ENCODE results near the gene TTC31.
"Not testable (repeated sequence)": the region's sequence is repeated elsewhere in the genome, so short reads cannot be mapped to it uniquely, and the experiment has no call there.

The TTC31 gene

DNA sequence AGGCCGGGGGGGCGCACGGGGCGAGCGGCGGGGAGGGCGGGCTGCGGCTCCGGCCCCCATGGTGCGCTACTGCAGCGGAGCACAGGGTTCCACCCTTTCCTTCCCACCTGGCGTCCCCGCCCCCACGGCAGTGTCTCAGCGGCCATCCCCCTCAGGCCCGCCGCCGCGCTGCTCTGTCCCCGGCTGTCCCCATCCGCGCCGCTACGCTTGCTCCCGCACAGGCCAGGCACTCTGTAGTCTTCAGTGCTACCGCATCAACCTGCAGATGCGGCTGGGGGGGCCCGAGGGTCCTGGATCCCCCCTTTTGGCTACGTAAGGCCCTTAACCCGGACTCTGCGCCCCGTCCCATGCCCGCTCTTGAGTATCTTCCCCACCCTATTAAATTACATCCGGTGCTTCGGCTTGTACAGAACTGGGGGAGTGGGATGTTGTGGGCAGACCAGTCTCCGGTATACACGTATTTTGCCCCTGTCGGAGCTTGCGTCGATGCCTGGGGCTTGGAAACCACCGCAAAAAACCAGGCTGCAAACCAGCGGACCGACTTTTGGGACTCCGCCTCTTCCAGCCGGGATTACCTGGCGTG is 25.2 kb upstream of the TTC31 start:
- peak; percentile 76 for DNase-seq (ENCODE audit: low read depth)

DNA sequence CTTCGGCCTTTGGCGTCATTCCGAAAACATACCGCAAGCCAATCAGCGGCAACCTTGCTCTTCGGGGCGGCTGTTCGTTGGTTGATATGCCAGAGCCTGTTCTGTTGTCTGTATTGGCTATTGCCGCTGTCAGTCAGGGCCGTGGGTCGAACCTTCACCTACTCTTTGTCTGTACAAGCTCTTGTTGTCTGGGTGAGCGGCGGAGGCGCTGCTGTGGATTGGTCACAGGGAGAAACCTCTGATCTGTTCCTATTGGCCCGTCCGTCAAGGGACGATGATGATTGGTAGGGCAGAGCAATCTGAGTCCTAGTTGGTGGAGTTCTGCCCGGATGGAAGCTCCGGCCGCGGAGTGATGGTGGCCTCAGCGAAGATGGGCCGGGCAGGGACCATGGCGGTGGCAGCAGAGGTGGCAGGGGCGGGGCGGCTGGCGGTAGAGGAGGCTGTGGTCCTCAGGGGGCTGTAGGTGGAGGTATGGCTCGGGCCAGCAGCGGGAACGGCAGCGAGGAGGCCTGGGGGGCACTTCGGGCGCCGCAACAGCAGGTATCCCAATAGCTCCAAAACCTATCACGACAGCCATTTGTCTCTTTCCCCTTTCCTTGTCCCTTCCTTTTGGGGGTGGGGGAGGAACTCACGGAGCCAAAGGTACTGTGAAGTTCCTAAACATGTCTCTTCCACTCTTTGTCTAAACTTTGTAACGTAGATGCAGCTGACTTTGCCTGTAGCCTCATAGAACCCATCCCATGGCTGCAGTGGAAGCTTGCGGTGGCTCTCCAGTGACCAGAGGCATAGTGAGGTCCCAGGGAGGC is 24.5 kb upstream of the TTC31 start, which contains the start of gene WBP1:
Gene WBP1 (plus strand): TSS at position 307 of the 806 bp plus-strand sequence. CDS start 165 bp downstream, at position 472.
- DNase-seq (ENCODE audit: low read depth): peak; percentile 98

DNA sequence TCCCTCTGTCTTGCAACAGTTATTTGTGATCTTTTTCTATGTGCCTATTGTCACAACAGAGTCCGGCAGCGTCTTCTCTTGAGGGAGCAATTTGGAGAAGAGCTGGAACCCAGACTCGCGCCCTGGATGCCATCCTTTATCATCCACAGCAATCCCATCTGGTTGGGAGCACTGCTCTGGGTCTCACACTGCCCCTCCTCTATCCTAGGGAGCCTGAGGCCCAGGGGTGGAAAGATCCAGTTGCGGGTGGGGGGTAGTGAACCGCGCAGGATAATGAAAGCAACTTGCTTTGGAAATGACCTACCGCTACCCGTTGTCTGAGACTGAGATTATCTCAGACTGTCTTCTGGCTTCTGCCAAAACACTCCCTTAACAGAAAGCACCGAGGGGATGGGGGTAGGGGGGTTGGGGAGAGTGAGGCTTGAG is 23.9 kb upstream of the TTC31 start:
- DNase-seq (ENCODE audit: low read depth): no peak

DNA sequence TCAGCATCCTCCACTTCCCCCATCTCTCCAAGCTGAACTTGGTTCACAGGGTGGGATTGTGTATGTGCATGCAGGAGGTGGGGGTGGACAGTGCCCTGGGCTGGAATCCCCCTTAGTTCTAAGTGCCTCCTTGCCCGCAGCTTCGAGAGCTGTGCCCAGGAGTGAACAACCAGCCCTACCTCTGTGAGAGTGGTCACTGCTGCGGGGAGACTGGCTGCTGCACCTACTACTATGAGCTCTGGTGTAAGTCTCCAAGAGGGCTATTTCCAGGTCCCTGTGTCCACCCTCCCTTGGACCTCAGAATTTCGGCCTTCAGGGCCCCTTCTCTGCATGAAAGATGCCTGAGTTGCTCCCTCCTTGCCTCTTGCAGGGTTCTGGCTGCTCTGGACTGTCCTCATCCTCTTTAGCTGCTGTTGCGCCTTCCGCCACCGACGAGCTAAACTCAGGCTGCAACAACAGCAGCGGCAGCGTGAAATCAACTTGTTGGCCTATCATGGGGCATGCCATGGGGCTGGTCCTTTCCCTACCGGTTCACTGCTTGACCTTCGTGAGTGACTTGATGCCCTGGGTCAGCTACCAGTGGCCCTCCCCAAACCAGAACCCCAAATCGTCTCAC is 23.3 kb upstream of the TTC31 start:
- not testable (repeated sequence) for DNase-seq (ENCODE audit: low read depth)

DNA sequence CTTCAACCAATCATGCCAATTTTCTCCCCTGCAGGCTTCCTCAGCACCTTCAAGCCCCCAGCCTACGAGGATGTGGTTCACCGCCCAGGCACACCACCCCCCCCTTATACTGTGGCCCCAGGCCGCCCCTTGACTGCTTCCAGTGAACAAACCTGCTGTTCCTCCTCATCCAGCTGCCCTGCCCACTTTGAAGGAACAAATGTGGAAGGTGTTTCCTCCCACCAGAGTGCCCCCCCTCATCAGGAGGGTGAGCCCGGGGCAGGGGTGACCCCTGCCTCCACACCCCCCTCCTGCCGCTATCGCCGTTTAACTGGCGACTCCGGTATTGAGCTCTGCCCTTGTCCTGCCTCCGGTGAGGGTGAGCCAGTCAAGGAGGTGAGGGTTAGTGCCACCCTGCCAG is 22.7 kb upstream of the TTC31 start:
- not testable (repeated sequence) for DNase-seq (ENCODE audit: low read depth)

DNA sequence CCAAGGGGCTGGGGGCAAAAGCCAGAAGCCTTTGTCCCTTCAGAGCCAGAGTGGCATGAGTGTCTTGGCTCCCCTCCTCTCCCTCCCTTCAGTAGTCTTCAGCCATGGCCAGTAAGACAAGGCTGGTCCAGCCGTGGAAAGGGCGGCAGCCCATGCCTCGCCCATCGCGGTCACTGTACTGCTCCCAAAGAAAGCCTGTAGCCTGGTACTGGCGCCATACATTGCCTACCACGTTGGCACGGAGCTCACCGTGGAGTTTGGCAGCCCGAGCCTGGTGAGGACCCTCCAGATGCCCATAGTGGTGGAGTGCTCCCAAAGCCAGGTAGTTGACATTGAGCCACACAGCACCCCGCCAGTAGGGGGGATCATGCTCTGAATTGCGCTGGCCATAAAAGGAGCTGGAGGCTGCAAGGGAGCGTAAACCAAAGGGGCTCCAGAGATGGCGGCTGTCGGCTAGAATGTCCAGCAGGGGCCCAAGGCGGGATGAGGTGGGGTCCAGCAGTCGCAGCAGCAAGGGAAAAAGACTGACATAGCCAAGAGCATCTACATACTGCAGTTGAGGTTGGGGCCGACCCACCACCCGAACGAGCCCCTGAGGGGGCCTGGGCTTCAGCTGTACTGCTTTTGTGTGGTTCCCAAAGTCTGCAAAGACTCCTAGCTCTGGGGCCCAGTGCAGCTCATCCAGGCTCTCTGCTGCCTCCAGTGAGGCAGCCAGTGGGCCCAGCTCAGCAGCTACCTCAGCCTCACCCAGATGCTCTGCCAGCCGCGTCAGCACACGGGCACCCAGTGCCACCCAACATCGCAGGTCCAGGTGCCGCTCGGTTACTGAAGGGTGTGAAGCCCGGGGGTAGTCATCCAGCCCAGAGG is 21.5 kb upstream of the TTC31 start:
- no peak for DNase-seq (ENCODE audit: low read depth)

DNA sequence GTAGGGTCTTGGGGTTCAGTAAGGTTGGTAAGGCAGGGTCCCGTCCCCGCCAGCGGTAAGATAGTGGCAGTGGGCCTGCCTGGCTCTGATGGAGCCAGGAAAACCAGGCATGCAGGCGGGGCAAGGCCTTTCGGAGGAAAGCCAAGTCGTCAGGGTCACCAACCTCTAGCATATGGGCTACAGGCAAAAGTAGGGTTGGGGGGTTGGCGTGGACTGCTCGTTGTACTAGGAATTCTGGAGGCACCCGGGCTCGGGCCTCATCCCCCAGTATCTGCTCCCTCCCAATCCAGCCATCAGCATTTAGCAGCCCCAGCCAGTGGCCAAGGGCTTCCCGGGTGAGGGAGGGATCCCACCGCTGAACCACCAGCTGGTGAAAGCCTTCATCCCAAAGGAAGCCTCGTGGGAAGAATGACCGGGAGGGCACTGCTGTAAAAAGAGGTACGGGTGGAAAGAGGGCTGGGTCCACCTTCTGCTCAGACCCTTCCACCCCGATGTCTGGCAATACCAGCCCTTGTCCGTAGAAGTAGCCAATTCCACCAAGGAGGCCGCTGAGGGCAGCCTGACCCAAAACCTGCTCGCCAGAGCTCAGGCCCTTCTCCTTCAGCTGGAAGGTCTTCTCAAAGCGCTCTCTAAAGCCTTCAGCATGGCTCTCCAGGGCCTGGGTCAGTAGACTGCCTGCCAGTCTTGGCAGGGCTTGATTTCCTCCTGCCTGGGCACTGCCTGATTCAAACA is 20.7 kb upstream of the TTC31 start:
- DNase-seq (ENCODE audit: low read depth): no peak

DNA sequence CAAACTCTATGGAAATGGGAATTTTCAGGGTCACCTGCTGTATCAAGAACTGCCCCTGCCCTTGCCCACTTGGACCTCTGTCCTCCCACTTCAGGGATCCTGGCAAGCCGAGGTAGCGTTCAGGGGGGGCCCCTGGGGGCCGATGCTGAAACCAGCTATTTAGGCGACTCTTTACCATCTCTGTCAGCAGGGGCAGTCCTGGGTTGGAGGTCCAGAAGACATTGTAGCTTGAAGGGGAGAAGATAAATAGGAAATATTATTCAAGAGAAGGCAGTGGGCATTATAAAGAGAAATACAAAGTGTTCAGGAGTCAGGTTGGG is 20.1 kb upstream of the TTC31 start:
- no peak for DNase-seq (ENCODE audit: low read depth)

DNA sequence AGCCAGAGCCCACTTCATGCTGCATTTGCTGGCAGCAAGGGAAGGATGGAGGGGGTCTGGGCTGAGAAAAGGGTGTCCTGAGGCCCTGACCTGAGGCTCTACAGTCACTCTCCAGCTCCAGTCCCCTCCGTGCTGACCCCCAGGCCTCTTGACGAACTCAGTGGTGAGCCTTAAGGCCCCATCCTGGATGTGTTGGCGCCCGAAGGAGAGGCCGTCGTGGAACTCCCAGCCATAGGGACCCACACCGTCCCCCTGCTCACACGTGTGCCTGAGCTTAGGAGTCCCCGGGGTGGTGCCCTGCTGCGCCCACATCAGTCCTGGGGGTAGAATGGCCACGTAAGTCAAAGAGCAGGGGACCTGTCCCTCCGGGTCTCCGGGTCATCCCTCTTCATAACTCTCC is 18.5 kb upstream of the TTC31 start:
- DNase-seq (ENCODE audit: low read depth): no peak

DNA sequence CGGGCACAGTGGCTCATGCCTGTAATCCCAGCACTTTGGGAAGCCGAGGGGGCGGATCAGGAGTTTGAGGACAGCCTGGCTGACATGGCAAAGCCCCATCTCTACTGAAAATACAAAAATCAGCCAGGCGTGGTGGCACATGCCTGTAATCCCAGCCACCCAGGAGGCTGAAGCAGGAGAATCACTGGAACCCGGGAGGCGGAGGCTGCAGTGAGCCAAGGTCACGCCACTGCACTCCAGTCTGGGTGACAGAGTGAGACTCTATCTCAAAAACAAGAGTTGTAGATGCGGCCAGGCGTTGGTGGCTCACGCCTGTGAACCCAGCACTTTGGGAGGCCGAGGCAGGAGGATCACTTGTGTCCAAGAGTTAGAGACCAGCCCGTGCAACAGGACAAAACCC is 12.1 kb upstream of the TTC31 start:
- DNase-seq (ENCODE audit: low read depth): not testable (repeated sequence)

DNA sequence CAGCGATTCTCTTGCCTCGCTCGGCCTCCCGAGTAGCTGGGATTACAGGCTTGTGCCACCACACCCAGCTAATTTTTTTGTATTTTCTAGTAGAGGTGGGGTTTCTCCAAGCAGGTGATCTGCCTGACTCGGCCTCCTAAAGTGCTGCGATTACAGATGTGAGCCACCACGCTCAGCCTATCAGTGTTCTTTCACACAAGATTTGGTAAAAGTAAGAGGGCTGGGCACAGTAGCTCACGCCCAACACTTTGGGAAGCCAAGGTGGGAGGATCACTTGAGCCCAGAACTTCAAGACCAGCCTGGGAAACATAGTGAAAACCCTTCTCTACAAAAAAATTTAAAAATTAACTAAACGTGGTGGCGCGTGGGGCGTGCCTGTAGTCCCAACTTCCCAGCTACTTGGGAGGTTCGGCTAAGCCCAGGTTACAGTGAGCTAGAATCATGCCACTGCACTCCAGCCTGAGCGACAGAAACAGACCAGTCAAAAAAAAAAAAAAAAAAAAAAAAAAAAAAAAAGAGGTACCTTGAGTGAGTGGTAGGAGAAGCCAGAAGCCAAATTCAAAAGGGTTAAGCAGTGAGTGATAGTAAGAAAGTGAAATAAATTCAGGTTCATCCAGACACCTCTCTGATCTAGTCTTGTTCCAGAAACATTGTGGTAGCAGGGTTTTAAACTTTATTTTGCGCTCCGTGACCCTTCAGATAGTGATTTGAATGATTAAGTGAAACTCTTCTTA is 11.4 kb upstream of the TTC31 start:
- no peak for DNase-seq (ENCODE audit: low read depth)

DNA sequence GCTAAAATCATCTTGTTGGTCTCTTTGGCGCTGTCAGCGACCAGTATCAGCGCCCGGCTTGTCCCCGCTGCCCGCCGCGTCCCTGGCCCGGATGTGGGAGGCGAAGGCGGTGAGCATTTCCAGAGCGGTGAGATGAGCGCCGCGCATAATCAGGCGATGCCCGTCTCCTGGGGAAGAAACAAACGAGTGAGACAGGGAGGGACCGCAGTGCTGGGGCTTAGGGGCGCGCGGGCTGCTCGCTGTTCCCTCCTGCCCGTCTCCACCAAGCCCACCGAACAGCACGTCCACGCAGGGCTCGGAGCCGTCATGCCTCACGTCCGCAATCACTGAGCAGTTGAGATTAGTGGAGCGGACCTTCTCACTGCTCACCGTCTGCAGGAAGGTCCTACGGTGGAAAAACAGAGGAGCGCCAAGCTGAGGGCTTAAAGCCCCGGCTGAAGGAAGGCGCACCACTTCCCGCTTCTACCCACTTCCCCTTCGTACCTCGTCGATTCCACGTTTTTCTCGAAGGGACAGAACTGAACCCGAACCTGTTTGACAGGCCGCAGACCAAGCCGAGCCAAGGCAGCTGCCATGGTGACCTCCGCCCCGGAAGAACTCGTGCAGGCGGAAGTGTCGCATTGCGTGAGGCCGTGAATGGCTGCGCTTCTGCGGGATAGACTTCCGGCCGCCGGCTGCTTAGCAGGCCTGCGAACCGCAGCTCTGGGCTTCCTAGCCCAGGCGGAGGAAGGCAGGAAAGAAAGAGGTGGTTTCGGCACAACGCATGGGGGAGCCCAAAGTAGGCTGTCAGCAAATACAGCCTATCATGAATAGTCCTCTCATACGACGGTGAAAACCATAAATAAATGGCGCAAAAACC is 10.6 kb upstream of the TTC31 start, which contains the start of gene MRPL53:
Gene MRPL53 (minus strand): TSS at position 595 of the 859 bp plus-strand sequence. CDS start 20 bp downstream, at position 575.
- peak; percentile 94 for DNase-seq (ENCODE audit: low read depth)

DNA sequence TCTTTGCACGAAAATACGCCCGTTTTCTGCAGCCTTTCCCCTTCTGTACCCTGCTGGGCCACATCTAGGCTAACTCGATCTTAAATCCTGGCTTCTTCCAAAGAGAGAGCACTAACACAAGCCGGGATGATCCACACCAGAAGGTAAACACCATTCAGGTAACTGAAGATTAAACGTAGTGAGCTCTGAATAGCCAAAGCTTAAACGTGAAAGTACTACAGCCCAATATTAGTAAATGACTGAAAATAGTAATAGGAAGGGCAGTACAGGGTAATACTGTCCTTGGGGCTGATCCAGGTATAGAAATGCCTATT is 10.0 kb upstream of the TTC31 start:
- DNase-seq (ENCODE audit: low read depth): no peak

DNA sequence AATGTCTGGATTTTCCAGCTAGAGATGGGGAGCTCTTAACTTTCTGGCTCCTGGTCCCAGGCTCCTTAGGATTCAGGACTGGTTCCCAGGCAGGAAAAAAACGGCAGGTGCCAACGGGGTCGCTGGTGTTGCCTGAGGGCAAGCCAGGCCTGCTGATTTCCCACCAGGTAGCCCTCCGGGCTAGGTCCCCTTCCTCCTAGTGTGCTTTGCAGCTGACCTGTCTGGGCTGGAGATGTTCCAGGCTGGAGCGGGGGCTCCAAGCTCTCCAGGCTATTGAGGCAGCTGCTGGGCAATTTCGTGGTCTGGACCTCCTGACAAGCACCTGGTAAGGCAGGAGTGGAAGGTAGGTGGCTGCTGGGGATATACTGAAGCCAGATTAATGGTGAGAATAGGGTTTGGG is 8.4 kb upstream of the TTC31 start:
- DNase-seq (ENCODE audit: low read depth): no peak

DNA sequence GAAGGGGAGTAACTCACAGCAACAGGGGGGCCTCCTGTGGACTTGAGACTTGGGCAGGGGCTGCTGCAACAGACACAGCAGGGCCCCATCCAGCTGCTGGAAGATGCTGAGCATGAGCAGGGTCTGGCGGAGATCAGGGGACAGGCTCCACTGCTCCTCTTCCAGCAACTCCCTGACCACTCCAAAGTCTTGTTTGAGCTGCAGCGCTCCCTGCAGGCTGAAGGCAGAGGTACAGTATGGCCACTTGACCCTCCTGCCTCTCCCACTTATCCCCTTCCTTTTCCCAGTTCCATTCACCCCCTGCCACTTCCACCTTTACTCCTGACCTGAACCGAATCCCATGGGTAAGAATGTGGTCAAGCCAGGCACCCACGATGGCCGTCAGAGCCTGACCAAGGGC is 8.0 kb upstream of the TTC31 start:
- no peak for DNase-seq (ENCODE audit: low read depth)

DNA sequence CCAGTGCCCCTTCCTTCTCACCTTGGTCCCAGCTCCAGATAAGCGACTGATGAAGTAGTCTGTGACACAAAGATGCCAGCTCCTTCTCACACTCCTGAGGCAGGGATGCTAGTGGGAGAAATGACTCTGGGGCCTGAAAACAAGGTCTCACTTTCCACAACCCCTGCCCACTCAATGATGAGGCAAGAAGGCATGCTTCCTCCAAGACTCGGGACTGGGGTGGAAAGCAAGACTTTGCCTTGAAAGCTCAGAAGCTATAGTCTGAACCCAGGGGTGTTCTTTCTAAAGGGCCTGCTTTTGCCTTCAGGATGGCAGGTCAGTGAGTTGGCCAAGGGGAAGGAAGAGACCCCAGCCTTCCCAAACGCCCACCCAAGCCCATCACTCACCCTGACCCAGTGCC is 1.4 kb upstream of the TTC31 start:
- no peak for DNase-seq (ENCODE audit: low read depth)

DNA sequence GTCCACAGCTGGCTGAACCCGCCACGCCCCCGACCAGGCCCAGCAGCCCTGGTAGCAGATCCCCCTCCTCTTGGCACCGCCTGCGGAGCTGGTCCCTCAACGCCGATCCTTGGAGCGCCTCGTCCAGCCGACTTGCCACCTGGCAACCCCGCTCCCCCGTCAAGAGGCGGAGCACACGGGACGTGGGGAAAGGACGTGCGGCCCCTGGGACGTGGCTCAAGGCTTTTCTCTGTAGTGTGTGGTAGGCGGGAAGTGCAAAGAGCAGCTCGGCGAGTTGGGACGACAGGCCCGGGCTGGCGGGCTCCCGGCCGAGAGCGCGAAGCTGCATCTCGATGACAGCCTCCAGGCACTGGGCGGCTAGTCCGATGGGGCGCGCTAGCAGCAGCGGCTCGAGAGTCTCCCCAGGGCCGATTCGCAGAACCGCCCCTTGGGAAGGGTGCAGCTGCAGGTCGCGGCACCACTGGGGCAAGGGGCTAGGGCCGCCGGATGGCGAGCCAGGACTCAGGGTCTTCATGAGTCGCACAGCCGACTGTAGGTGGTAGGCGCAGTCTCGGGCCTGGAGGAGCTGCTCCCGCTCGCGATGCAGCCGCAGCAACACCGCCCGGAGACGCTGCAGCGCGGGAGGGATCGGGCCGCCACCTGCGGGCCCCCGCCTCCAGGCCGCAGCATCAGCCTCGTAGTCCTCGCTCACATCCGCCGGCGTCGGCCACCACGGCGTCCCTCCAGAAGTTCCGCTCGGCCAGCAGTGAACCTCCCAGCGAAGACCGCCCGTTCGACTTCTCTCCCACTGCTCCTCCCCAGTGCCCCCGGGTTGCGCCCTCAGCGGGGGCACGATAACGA is 700 bp upstream of the TTC31 start:
- peak; percentile 44 for DNase-seq (ENCODE audit: low read depth)

DNA sequence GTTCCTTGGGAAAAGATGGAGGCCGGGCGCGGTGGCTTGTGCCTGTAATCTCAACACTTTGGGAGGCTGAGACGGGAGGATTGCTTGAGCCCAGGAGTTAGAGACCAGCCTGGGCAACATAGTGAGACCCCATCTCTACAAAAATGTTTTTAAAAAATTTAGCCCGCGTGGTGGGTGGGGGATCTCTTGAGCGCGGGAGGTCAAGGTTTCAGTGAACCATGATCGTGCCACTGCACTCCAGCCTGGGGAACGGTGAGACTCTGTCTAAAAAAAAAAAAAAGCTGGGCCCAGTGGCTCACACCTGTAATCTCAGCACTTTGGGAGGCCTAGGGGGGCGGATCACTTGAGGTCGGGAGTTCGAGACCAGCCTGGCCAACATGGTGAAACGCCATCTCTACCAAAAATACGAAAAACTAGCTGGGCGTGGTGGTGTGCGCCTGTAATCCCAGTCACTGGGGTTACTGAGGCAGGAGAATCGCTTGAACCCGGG is 839 bp downstream of the TTC31 start:
- not testable (repeated sequence) for DNase-seq (ENCODE audit: low read depth)

DNA sequence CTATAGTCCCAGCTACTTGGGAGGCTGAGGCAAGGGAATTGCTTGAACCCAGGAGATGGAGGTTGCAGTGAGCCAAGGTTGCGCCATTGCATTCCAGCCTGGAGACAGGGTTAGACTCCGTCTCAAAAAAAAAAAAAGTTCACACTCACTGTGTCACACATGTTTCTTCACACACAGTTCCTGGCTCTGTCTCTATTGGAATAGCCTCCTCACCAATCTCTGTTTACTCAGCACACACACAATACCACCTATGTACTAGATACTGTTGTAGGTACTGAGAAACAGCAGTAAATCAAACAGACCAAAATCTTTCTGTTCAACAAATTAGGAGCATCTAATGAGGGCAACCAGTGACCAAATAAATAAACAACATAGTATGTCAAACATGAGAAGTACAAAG is 3.3 kb downstream of the TTC31 start:
- DNase-seq (ENCODE audit: low read depth): no peak

All from activated T-helper 9 cell treated with anti-CD3 and anti-CD28 coated beads, Interleukin-2, amount 50 U/mL, for 16 hours (primary cell).